Peyer's patch (tissue), 4 donors: Measurements from ENCODE around the gene WFDC1. TPM values are rescaled to one million over a fixed set of nuclear protein-coding genes. Genes with fewer than 3 reads are reported as not detected.

Experiments
- DNase-seq, 3 donors: peaks; one replicate each; pipeline ENCODE4 v3.0.0-alpha.2; 2017 to 2019
- H3K27ac ChIP-seq, 4 donors: fragments of 200-600 bp; sonication (generic); one replicate each; pipeline ENCODE4 v1.5.1; 2016 to 2019
- H3K27me3 ChIP-seq, 2 donors: fragments of 200-600 bp; sonication (generic); one replicate each; pipeline ENCODE4 v1.5.1; 2019
- H3K36me3 ChIP-seq, 3 donors: fragments of 200-600 bp; sonication (generic); one replicate each; pipeline ENCODE4 v1.5.1; 2016 to 2019
- H3K4me1 ChIP-seq, 4 donors: fragments of 200-600 bp; sonication (generic); one replicate each; pipeline ENCODE4 v1.5.1; 2016 to 2019
- H3K4me3 ChIP-seq, 4 donors: fragments of 200-600 bp; sonication (generic); 1 replicate in 3 of 4; 2 replicates in 1 of 4; pipeline ENCODE4 v1.5.1; 2016 to 2019; ENCODE audit warnings: mild to moderate bottlenecking in 1 of 4
- H3K9me3 ChIP-seq, 4 donors: fragments of 200-600 bp; sonication (generic); one replicate each; pipeline ENCODE4 v1.5.1; 2016 to 2019; ENCODE audit warnings: mild to moderate bottlenecking in 1 of 4
- CTCF ChIP-seq, 6 experiments: fragments of 450-650 bp in 4 of 6; fragments of 200-600 bp in 2 of 6; sonication (generic) in 1 of 6; IDR thresholded peaks; one replicate each; pipeline ENCODE4 v1.5.1; 2017 to 2019; ENCODE audit warnings: antibody characterized with exemption in 6 of 6, mild to moderate bottlenecking in 3 of 6, moderate library complexity in 1 of 6
- POLR2A ChIP-seq, 2 donors: fragments of 450-650 bp; IDR thresholded peaks; one replicate each; pipeline ENCODE4 v1.5.1; 2017; ENCODE audit warnings: antibody characterized with exemption in 2 of 2, mild to moderate bottlenecking in 2 of 2, moderate library complexity in 2 of 2
- total RNA-seq, 4 donors: library from RNA; depleted of rRNA; stranded (reverse); fragments of >200 nt; gene quantifications; one replicate each; pipeline ENCODE4 v1.1.0, GENCODE V29; 2016

Gene WFDC1
- total RNA-seq, 4 donors from 2014 or later, result 1.9 to 35.5 (median 10.1) TPM

GRCh38 chr16:84326545-84326944 is 31.9 kb downstream of the WFDC1 start:
- TF ChIP-seq POLR2A (IDR thresholded peaks at IDR 0.05) (no peak), CTCF (IDR thresholded peaks at IDR 0.05) (no peak)
- Histone ChIP-seq H3K36me3 (no peaks in the 10 kb centered on the region), H3K27me3 (no peaks in the 10 kb centered on the region), H3K9me3 (no peaks in the 10 kb centered on the region), H3K4me3 (no peak overlapping the region), H3K27ac (no peak overlapping the region), H3K4me1 (no peaks in the 10 kb centered on the region)
- no peak for DNase-seq

- Histone ChIP-seq H3K27me3 (no peaks in the 10 kb centered on the region), H3K36me3 (no peaks in the 10 kb centered on the region), H3K4me1 (no peaks in the 10 kb centered on the region), H3K4me3 (no peak overlapping the region), H3K9me3 (no peaks in the 10 kb centered on the region), H3K27ac (no peak overlapping the region)
- TF ChIP-seq CTCF (IDR thresholded peaks at IDR 0.05) (no peak), POLR2A (IDR thresholded peaks at IDR 0.05) (no peak)
- no peak for DNase-seq
These were observed 33.3 kb downstream of the WFDC1 start for GRCh38 chr16:84327926-84328505.

- Histone ChIP-seq H3K27me3 (no peaks in the 10 kb centered on the region), H3K27ac (no peak overlapping the region), H3K4me3 (no peak overlapping the region), H3K4me1 (peaks cover 0 to 6% (median 0%) of the 10 kb centered on the region in 4 donors), H3K36me3 (no peaks in the 10 kb centered on the region), H3K9me3 (no peaks in the 10 kb centered on the region)
- no peak for DNase-seq
- TF ChIP-seq CTCF (IDR thresholded peaks at IDR 0.05), result no peak
- TF ChIP-seq POLR2A (IDR thresholded peaks at IDR 0.05), result no peak
These were observed 34.3 kb downstream of the WFDC1 start for GRCh38 chr16:84329016-84329415.

GRCh38 chr16:84329843-84330684 is 35.4 kb downstream of the WFDC1 start:
- TF ChIP-seq CTCF (IDR thresholded peaks at IDR 0.05) (no peak), POLR2A (IDR thresholded peaks at IDR 0.05) (no peak)
- H3K9me3 ChIP-seq, result no peaks in the 10 kb centered on the region
- H3K27ac ChIP-seq, result no peak overlapping the region
- peaks cover 0 to 10% (median 0%) of the 10 kb centered on the region in 4 donors for H3K4me1 ChIP-seq
- DNase-seq, result no peak
- H3K4me3 ChIP-seq, result no peak overlapping the region
- H3K36me3 ChIP-seq, result no peaks in the 10 kb centered on the region
- no peaks in the 10 kb centered on the region for H3K27me3 ChIP-seq

- no peak overlapping the region for H3K4me3 ChIP-seq
- no peaks in the 10 kb centered on the region for H3K36me3 ChIP-seq
These were observed 36.0 kb downstream of the WFDC1 start for GRCh38 chr16:84330685-84331050.

More at GRCh38 chr16:84330685-84331050, 36.0 kb downstream of the WFDC1 start:
- no peak for DNase-seq
- no peak for TF ChIP-seq CTCF (IDR thresholded peaks at IDR 0.05)
- no peak for TF ChIP-seq POLR2A (IDR thresholded peaks at IDR 0.05)
- H3K4me1 ChIP-seq, result peaks cover 0 to 10% (median 0%) of the 10 kb centered on the region in 4 donors
- H3K27ac ChIP-seq, result no peak overlapping the region
- no peaks in the 10 kb centered on the region for H3K9me3 ChIP-seq
- no peaks in the 10 kb centered on the region for H3K27me3 ChIP-seq
